Kasumi-1 (cell line): ENCODE results near the gene ZNF281.
"Not testable (repeated sequence)": the region's sequence is repeated elsewhere in the genome, so short reads cannot be mapped to it uniquely, and the experiment has no call there.

Experiments
- DNase-seq, 2 experiments: peaks; one replicate each; lab custom pipeline; 2025; lab: John Stamatoyannopoulos, UW

Gene ZNF281

GRCh38 chr1:200409761-200410565 is at the start of gene ZNF281:
Gene ZNF281 (minus strand): TSS chr1:200410036. CDS start chr1:200409705, 331 bp downstream.
- peak; percentile 91 to 93 for DNase-seq

GRCh38 chr1:200458780-200459179 is 48.9 kb upstream of the ZNF281 start:
- DNase-seq: no peak

GRCh38 chr1:200457810-200458209 is 48.0 kb upstream of the ZNF281 start:
- no peak for DNase-seq

- no peak for DNase-seq
These were observed 44.6 kb upstream of the ZNF281 start for GRCh38 chr1:200454425-200454824.

GRCh38 chr1:200453553-200453905 is 43.7 kb upstream of the ZNF281 start:
- no peak for DNase-seq

GRCh38 chr1:200452850-200453552 is 43.2 kb upstream of the ZNF281 start:
- no peak for DNase-seq

GRCh38 chr1:200448034-200448762 is 38.4 kb upstream of the ZNF281 start:
- no peak for DNase-seq

- no peak for DNase-seq
These were observed 35.4 kb upstream of the ZNF281 start for GRCh38 chr1:200445213-200445612.

GRCh38 chr1:200444478-200444877 is 34.6 kb upstream of the ZNF281 start:
- DNase-seq: no peak

GRCh38 chr1:200443860-200444259 is 34.0 kb upstream of the ZNF281 start:
- DNase-seq: no peak

- no peak for DNase-seq
These were observed 32.8 kb upstream of the ZNF281 start for GRCh38 chr1:200442537-200443156.

- DNase-seq: no peak
These were observed 32.2 kb upstream of the ZNF281 start for GRCh38 chr1:200442023-200442422.

- no peak for DNase-seq
These were observed 29.1 kb upstream of the ZNF281 start for GRCh38 chr1:200438911-200439310.

GRCh38 chr1:200438413-200438812 is 28.6 kb upstream of the ZNF281 start:
- not testable (repeated sequence) for DNase-seq

- no peak for DNase-seq
These were observed 27.8 kb upstream of the ZNF281 start for GRCh38 chr1:200437556-200438203.

- no peak for DNase-seq
These were observed 27.3 kb upstream of the ZNF281 start for GRCh38 chr1:200437088-200437487.

GRCh38 chr1:200436436-200436835 is 26.6 kb upstream of the ZNF281 start:
- no peak for DNase-seq

- no peak for DNase-seq
These were observed 25.5 kb upstream of the ZNF281 start for GRCh38 chr1:200435200-200435780.

GRCh38 chr1:200433586-200433985 is 23.8 kb upstream of the ZNF281 start:
- no peak for DNase-seq

- no peak for DNase-seq
These were observed 22.8 kb upstream of the ZNF281 start for GRCh38 chr1:200432586-200432985.

- no peak for DNase-seq
These were observed 19.4 kb upstream of the ZNF281 start for GRCh38 chr1:200429221-200429751.
